GM19239 (cell line): ENCODE results near the gene THBS3.
A peak's percentile ranks its signal among the peaks of the same experiment; 100 is the strongest.
"Not testable (repeated sequence)": the region's sequence is repeated elsewhere in the genome, so short reads cannot be mapped to it uniquely, and the experiment has no call there.

Source experiments
- DNase-seq: peaks from one replicate; pipeline ENCODE4 v3.0.0; 2011; ENCODE audit warnings: low spot score; ENCODE audit not compliant: insufficient read length
- FAIRE-seq: peaks from 2 replicates; lab custom pipeline; 2011; peaks lifted over from hg19 to GRCh38; lab: Jason Lieb, UNC

The THBS3 gene

DNA sequence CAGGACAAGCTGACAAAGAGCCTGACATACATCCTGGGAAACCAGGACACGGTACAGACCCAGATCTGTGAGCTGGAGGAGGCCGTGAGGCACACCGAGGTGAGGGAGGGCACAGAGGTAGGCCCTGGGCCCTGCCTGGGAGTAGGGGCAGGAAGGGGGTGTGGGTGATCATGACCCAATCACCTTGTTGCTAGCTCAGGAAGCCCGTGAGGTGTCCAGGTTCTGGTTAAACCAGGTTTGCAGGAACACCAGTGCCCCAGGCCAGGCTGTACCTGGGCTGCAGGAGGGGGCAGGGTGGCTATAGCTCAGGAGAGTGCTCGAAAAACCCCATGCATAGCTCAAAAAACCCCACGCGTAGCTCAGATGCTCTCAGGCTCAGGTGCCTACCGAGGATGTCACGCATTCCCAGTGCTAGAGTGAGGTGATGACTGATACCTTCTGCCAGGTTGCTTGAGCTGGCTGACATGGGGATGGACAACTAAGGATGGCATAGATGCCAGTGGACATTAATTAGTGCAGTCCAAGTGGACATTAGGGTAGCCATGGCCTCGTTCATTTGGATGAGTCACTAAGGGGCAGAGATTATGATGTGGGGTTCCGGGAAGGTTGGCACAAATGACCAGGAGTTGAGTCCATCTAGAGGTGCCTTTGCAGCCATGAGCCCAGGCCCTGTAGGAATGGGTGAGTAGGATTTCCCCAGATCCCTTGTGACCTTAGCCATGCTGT lies 30.3 kb downstream of the THBS3 start:
- FAIRE-seq (no peak), DNase-seq (no peak)

DNA sequence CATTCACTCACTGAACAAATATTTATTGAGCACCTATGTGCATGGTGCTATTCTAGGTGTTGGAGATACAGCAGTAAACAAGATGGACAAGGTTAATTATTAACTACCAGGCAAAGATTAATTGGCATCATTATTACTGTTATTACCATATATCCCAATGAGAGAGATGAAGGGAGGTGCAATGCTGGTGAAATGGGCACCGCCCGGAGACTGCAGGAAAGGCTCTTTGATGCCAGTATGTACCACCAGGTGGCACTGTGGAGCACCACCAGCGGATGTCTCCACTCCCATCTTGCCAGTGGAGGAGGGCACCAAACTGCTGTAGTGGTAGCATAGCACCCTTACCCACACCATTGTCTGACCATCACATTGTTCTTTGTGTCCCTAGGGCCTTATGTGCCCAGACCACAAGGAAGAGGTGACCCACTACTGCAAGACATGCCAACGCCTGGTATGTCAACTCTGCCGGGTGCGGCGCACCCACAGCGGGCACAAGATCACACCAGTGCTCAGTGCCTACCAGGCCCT lies 31.1 kb downstream of the THBS3 start:
- DNase-seq (peak; percentile 98), FAIRE-seq (peak; percentile 37)

DNA sequence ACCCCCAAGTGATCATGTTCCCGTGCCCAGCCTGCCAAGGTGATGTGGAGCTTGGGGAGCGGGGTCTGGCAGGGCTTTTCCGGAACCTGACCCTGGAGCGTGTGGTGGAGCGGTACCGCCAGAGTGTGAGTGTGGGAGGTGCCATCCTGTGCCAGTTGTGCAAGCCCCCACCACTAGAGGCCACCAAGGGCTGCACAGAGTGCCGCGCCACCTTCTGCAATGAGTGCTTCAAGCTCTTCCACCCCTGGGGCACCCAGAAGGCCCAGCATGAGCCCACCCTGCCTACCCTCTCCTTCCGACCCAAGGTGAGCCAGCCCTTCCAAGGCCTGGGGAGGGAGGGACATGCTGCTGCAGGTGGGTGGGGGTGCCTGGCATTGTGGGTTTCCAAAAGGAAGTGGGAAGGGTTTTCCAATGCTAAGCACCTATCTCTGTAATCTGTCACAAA lies 31.7 kb downstream of the THBS3 start:
- DNase-seq (no peak), FAIRE-seq (no peak)

DNA sequence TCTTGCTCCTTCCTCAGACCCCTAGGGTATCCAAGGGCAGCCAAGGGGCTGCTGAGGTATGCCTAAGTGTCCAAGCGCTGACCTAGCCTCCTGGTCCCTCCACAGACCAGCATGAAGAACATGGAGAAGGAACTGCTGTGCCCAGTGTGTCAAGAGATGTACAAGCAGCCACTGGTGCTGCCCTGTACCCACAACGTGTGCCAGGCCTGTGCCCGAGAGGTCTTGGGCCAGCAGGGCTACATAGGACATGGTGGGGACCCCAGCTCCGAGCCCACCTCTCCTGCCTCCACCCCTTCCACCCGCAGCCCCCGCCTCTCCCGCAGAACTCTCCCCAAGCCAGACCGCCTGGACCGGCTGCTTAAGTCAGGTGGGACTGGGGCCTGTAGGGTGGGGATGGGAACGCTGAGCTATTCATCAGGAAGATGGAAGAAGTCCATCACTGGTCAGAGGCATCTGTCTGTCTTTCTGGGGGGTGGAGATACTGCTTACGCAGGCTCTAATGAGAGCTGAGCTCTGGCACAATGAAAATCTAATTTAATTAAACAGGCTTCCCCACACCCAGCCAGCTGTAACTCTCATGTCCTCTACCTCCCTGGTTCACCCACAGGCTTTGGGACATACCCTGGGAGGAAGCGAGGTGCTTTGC lies 32.3 kb downstream of the THBS3 start:
- DNase-seq = no peak
- no peak for FAIRE-seq

DNA sequence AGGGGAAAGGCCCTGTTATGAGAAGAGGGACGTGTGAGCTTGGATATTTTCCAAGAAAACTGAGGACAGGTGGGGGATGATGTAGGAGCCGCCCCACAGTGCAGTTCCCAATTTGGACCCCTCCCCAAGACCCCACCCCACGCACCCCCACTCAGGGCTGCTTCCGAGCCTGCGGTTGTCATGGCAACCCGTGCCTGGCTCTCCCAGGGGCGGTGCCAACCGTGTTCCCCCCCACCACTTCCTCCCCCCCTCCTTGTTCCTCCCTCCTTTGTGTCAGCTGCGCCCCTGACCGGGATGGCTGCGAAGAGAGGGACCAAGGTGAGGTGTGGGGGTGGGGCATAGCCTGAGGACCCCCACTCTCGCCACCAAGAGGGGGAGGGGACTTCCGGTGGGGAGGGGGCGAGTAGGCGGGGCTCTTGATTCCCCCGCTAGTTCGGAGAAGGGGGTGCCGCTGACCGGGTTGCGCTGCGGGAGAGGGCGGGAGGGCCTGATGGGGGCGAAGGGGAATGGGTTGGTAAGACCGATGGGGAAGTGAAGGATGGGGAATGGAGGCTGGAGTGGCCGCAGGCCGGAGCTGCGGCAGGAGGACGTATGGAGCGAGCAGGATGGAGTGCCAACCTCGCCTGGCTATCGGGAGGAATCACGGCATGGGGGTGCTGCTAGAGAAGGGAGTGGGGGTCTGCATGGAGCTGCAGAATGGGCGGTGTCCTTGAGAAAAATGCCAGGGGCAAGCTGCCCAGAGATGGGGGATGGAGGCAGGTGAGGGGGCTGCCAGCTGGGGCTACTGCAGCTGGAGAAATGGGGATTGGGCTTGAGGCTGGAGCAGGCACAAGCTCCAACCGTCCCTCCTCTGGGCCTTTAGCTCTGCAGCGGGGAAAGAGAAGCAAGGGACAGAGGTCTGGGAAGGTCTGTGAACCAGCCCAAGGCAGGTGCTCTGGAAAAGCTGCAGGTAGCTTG lies 33.1 kb downstream of the THBS3 start:
- no peak for DNase-seq
- FAIRE-seq = no peak

DNA sequence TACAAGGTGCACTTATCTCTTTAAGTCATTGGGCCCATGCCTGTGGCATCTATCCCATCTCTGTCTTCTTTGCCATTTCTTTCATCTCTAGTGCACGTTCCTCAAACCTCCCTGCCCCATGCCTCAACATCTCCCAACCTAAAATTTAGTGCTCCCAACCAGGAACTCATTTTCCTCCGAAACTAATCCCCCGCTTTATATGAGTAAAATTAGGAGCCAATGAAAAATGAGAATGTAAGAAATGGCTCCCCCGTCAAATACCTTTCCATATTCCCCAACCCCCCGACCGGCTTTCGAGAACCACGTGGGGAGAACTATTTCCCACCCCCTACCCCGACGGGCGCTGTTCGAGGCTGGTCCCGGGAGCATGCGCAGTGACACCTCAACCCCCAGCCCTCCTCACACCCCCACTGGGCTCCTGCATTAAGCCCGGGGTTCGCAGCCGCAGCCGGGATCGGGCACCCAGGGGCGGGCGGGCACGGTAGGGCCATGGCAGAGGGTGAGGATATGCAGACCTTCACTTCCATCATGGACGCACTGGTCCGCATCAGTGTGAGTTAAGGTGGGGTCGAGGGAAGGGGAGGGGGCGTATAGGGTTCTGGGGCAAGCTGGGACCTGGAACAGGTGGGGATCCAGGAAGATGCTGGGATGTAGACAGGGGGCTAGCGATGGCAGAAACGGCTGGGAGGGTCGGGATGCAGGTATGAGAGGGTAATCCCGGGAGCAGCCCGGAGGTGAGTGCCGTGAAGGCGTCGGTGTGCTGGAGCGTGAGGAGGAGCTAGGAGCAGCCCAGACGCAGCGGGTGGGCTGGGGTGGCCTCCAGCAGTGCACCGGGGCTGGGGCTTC lies 34.0 kb downstream of the THBS3 start, which contains the start of gene TRIM46:
TRIM46 (plus strand) TSS at position 372 of the 846 bp plus-strand sequence; CDS start at position 490, 118 bp downstream.
- no peak for DNase-seq
- no peak for FAIRE-seq

DNA sequence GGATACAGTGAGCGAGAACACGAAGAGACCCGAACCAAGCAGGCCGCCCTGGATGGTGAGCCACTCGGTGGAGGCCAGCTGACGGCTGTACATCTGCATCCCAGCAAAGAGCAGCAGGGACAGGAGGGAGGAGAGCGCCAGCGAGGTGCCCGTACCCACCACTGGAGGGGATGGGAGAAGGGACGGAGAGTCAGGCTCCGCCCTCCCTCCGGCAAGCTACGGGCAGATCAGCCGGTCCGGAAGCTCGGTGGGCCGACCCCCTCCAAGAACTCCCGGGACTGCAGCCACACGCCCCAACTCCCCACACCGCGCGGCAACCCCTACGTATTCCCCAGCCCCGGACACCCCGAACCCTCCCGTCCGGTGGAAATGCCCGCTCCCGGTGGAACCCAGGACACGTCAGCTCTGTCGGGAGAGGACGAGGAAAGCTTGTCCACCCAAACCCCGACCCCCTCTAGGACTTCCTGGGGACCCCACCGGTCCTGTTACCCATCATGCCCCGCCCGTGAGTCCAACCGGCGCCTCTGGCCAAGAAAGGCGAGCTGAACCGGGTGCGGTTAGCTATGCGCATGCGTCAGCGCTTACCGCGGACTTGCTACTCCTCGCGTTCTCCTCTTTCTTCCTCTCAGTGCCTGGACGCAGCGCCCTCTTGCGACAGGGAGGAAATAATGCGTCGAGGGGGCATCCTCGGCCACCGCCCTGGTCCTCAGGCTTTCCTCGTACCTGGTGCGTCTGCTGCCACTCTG lies 34.8 kb downstream of the THBS3 start, which contains the start of gene KRTCAP2:
KRTCAP2 (minus strand) TSS at position 573 of the 746 bp plus-strand sequence; CDS start at position 493, 80 bp downstream.
- peak; percentile 97 for DNase-seq
- peak; percentile 98 for FAIRE-seq

DNA sequence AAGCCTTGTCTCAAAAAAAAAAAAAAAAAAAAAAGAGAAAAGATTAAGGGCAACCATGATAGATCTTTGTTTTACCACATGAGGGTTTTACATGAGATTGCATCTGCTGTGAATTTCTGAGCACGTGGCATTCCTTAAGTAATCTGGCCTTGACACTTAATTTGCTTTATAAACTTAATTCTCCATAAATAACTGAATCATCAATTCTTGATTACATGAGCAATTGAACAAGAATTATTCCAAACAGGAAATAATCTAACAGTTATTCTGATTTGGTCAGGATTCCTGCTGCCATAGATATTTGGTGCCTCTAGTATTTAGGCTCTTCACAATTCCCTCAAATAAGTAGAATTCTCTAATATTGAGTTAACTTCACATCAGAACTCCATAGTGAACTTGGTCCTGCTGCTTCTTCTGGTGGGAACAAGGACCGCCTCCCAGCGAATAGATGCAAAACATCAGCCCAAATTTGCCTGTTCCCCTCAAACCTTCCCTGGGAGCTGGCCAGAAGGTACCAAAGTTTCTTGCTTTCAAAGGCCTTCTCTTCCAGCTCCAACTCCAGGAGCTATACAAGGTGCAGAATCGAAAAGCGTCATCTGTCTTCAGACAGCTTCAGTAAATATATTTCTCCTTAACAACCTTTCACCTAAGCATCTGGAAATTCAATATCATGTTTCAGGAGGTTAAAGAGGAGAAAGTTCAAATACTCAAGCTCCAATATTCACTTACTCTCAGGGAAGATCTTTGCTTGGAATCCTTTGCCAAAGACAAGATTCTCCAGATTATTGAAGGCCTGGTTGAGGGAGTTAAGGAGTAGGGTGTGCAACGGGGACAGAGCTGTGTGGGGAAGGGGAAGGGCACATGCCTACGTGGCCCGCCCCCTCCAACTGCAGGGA lies 35.6 kb downstream of the THBS3 start:
- FAIRE-seq = no peak
- DNase-seq = no peak

DNA sequence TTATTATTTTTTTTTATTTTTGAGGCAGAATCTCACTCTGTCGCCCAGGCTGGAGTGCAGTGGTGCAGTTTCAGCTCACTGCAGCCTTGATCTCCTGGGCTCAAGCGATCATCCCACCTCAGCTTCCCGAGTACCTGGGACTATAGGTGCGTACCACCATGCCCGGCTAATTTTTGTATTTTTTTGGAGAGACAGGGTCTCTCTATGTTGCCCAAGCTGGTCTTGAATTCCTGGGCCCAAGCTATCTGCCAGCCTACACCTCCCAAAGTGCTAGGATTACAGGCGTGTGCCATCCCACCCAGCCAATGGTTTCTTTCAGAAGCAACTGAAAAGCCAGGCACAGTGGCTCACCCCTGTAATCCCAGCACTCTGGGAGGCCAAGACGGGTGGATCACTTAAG lies 36.9 kb downstream of the THBS3 start:
- DNase-seq (no peak), FAIRE-seq (no peak)

DNA sequence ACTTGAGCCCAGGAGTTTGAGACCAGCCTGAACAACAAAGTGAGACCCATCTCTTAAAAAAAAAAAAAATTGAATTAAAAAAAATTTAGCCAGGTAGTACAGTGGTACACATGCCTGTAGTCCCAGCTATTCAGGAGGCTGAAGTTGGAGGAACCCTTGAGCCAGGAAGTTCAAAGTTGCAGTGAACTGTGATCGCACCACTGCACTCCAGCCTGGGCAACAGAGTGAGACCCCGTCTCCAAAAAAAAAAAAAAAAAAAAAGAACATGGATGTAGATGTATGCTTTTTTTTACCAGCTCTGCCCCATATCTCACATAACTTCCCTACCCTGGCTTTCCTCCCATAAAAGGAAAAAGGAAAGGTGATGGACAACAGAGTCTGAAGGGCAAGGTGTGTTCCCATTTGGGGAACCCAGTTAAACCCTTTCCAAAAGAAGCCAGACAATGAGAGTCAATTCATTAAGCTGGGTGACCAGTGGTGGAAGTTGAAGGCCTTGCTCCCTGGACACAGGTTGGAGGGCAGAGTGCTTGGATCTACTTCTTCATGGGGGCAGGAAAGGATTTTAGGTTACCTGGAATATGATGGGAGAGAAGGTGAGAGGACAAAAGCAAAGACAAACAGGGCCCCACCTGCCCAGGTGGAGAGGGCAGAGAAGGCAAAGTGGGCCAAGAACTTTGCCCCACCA lies 37.5 kb downstream of the THBS3 start:
- no peak for DNase-seq
- no peak for FAIRE-seq

DNA sequence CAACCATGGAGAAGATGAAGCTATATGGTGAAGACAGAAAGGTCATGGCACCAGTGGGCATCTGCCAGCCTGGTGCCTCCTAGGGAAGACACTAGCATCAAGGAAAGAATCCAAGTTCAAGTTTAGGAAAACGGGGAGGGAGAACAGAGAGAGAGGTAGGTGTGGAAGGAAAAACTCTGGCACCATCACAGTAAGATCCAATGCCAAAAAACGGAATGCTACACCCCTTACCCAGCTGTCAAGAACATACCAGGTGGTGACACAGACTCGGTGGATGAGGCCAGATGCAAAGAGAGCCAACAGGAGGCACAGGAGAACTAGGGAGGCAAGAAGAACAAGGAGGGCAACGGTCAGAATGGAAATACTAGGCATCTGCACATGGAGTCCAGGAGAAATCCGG lies 38.2 kb downstream of the THBS3 start:
- FAIRE-seq = no peak

DNA sequence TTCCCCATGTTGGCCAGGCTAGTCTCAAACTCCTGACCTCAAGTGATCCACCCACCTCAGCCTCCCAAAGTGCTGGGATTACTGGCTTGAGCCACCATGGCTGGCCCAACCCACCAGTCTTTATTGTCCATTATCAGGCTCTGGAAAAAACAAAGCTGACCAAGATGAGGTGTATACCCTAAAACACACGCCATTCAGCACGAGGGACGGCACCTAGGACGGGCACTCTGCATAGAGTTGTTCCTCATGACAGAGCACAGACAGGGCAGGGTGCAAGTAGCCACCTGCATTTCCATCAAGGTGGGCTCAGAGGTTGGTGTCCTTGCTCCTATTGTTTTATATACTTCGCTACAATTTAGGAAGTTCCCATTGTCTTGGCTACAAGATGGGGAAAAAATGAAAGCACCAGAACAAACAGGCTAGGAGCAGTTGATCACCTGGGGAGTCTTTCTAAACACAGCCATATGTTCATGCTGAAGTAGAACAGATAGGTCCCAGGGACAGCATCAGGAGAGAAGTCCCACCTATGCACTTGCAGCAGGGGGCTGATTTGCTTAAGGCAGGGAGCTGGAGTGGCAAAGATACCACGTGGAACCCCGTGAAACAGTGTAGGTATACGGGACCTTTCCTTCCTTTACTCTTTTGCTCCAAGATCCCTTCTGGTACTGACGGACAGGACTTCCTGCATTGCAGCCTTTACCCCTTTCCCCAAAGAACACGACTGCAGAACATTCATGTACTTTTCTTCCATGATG lies 39.1 kb downstream of the THBS3 start:
- DNase-seq (no peak), FAIRE-seq (no peak)

More for the DNA sequence above, 38.2 kb downstream of the THBS3 start:
- DNase-seq = no peak

DNA sequence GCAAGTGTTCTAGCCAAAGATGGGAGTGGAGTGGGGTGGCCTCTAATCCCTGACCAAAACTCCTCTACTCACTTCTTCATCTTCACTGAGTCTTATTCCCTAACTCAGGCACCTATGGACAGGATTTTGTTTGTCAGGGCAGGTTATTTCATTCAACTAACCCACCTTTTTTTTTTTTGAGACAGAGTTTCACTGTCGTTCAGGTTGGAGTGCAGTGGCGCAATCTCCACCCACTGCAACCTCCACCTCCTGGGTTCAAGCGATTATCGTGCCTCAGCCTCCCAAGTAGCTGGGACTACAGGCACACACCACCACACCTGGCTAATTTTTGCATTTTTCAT lies 39.6 kb downstream of the THBS3 start:
- not testable (repeated sequence) for DNase-seq, FAIRE-seq

DNA sequence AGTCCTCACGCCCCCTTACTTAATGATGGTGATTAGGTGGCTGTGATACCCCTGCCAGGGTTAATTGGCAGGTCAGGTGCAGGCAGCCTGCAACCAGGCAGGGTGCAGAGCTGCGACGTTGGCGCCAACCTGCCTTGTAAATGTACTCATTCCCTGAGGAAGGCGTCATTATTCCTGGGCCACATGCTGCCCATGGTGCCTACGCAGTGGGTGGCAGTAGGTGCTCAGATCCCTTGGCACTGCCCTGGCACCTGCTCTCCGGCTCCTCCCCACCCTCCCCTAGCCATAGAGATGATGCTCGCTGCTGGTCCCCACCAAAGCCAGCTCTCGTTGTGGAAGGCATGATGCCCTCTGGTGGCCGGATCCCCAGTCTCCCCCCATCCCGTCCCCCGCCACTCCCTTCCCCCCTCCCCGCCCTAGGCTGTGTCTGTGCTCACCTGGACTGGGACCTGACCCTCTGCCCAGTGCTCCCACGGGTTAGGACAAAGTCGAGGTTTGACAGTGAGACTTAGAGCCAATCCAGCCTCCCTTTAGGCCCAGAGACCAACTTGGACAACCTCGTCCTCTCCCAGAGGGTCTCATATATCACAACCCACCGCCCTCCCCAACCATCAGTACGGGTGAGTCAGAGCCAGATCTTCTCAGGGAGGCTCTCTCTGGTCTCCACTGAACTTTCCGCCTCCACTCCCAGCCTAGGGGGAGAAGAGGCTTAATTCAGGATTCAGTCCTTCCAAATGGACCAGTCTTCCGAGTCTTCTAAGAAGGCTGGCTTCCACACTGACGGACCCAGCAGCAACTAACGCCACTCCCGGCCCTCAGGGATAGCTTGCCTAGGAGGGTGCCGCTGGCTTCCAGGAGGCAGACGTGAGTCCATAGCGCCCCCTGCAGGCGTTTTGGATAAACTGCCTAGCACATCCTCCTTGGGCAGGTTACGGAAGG lies 40.3 kb downstream of the THBS3 start:
- DNase-seq (no peak), FAIRE-seq (peak; percentile 90)

DNA sequence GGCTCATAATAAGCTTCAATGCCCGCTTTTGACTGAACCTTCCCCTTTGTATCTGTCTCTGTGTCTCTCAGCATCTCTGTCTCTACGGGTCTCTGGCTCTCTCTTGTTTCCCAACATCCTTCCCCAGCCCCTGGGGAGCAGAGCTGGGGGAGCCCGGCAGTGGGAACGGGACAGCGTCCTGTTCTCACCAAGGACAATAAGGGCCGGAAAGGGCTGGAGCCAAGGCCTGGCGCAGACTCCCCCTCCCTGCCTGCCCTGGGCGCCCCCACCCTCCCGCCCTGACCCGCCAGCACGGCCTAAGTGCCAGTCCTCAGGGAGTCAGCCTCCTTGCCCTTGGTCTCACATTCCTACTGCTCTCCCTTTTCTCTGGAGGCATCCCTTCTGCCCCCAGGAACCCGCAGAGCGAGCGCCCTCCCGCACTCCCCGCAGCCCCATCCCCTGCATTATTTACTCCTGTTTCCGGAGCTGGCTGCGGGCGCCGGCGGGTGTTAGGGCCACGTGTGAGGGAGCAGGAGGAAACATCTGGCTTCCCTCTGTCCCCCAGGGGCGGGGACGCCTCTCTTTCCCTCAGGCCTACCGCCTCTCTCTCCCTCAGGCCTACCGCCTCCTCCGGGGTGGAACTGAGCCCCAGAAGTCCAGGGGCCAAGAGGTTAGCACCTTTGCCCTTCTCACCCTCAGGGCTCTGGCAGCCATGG lies 41.1 kb downstream of the THBS3 start:
- DNase-seq (no peak), FAIRE-seq (no peak)
